Measurements from ENCODE around the gene ST6GALNAC2. TPM values are rescaled to one million over a fixed set of nuclear protein-coding genes. Genes with fewer than 3 reads are reported as not detected.

ST6GALNAC2 gene
- total and polyA plus RNA-seq, 2 donors from 2014 or later, result 6.5 to 28.6 TPM

DNA sequence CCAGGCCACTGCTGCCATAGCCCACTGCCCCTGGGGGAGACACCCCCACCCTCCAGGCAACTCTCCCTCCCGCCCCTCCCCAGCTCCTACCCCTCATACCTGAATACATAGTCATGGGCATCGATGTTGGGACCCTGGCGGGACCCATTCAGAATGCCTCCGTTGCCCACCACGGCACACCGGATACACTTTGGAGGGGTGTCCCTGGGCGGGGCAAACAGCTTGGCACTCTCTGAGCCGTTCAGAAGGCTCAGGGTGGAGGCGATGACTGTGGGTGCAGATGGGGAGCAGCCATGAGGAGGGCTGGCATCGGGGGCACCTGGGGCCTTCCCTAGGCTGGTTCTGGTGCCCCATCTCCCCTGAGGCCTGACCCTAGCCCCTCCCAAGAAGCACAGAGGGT, 12.6 kb downstream of the ST6GALNAC2 start:
- DNase-seq (peak in 1 of 5 donors; percentile 54), FAIRE-seq (no peak)
- H3K27ac ChIP-seq (ENCODE audit: low read depth in 2 of 2, low read length in 2 of 2), result no peak overlapping the region
- no peak overlapping the region for H3K9ac ChIP-seq (ENCODE audit: low read length in 3 of 3)
- TF ChIP-seq, protein P1, sequence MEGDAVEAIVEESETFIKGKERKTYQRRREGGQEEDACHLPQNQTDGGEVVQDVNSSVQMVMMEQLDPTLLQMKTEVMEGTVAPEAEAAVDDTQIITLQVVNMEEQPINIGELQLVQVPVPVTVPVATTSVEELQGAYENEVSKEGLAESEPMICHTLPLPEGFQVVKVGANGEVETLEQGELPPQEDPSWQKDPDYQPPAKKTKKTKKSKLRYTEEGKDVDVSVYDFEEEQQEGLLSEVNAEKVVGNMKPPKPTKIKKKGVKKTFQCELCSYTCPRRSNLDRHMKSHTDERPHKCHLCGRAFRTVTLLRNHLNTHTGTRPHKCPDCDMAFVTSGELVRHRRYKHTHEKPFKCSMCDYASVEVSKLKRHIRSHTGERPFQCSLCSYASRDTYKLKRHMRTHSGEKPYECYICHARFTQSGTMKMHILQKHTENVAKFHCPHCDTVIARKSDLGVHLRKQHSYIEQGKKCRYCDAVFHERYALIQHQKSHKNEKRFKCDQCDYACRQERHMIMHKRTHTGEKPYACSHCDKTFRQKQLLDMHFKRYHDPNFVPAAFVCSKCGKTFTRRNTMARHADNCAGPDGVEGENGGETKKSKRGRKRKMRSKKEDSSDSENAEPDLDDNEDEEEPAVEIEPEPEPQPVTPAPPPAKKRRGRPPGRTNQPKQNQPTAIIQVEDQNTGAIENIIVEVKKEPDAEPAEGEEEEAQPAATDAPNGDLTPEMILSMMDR (IDR thresholded peaks at IDR 0.05; ENCODE audit: borderline replicate concordance, extremely low read depth, insufficient read depth), result no peak
- no peaks in the 10 kb centered on the region for H3K9me3 ChIP-seq (ENCODE audit: control insufficient read depth in 2 of 3, insufficient read depth in 1 of 3, low read length in 3 of 3)
- peaks cover 0 to 6% (median 1%) of the 10 kb centered on the region in 3 donors for H3K4me1 ChIP-seq (ENCODE audit: control insufficient read depth in 2 of 3, insufficient read depth in 2 of 3, low read depth in 1 of 3, low read length in 3 of 3)
- H3K27me3 ChIP-seq (ENCODE audit: control insufficient read depth, insufficient read depth, low read length), result no peaks in the 10 kb centered on the region
- no peak overlapping the region for H3K4me3 ChIP-seq (ENCODE audit: low read length in 3 of 3)
- H3K36me3 ChIP-seq (ENCODE audit: control insufficient read depth in 2 of 3, insufficient read depth in 3 of 3, low read length in 3 of 3), result no peaks in the 10 kb centered on the region
- intact Hi-C loops (cut with DNase I), result no loop called here

DNA sequence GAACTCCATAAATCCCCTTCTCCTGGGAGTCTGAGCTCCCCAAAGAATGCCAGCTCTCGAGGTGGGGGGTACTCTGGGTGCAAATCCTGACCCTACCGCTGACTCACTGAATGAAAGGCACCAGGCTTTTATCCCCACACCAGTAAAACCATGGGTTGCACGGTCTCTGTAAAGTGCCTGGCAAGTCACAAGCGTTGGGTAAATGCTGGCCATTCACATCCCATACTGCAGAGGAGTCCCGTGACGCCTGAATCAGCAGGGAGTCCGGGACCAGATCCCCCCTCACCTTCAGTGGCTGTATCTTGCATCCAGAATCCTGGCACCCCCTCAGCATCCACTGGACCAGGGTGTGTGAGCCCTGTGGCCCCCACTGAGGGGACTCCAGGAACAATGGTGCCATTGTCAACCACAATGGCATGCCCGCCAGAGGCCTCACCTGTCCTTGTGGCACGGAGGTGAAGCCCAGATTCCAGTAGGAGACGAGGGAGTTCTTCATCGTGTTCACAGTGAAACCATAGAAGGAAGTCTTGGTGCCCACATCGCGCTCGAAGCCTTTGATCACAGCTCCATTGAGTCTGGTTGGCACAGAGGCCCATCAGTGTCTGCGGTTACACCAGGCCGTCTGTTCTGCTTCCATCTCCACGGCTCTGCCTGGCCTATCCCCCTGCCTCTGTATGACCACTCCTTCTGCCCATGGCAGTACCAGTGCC, 13.3 kb downstream of the ST6GALNAC2 start:
- FAIRE-seq, result no peak

DNA sequence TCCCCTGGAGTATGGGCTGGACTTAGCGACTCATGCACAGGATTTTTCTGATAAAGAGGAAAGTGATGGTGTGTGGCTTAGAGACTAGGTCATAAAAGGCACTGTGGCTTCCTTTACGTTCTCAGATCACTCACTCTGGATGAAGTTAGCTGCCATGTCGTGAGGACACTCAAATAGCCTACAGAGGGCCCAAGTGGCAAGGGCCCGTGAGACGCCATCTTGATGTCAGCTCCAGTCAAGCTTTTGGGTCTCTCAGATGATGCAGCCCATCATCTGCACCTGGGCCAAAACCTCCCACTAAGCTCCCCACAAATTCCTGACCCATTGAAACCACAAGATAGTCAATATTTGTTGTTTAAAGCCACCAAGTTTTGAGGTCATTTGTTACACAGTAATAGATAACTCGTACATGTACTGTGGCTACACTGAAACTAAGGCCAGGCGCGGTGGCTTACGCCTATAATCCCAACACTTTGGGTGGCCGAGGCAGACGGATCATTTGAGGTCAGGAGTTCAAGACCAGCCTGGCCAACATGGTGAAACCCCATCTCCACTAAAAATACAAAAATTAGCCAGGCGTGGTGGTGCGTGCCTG, 14.7 kb downstream of the ST6GALNAC2 start:
- Histone ChIP-seq H3K27me3 (ENCODE audit: control insufficient read depth, insufficient read depth, low read length) (no peaks in the 10 kb centered on the region), H3K4me1 (ENCODE audit: control insufficient read depth in 2 of 3, insufficient read depth in 2 of 3, low read depth in 1 of 3, low read length in 3 of 3) (peaks cover 0 to 25% (median 18%) of the 10 kb centered on the region in 3 donors), H3K36me3 (ENCODE audit: control insufficient read depth in 2 of 3, insufficient read depth in 3 of 3, low read length in 3 of 3) (no peaks in the 10 kb centered on the region), H3K9me3 (ENCODE audit: control insufficient read depth in 2 of 3, insufficient read depth in 1 of 3, low read length in 3 of 3) (no peaks in the 10 kb centered on the region), H3K27ac (ENCODE audit: low read depth in 2 of 2, low read length in 2 of 2) (no peak overlapping the region), H3K4me3 (ENCODE audit: low read length in 3 of 3) (no peak overlapping the region), H3K9ac (ENCODE audit: low read length in 3 of 3) (no peak overlapping the region)
- DNase-seq, result peak in 1 of 5 donors; percentile 29
- TF ChIP-seq, protein P1 (IDR thresholded peaks at IDR 0.05; ENCODE audit: borderline replicate concordance, extremely low read depth, insufficient read depth), result no peak
- intact Hi-C loops (cut with DNase I), result no loop called here
- FAIRE-seq, result no peak

More for the DNA sequence above, 13.3 kb downstream of the ST6GALNAC2 start:
- H3K9ac ChIP-seq (ENCODE audit: low read length in 3 of 3), result no peak overlapping the region
- no peaks in the 10 kb centered on the region for H3K27me3 ChIP-seq (ENCODE audit: control insufficient read depth, insufficient read depth, low read length)
- peak in 1 of 5 donors; percentile 39 for DNase-seq
- intact Hi-C loops (cut with DNase I), result no loop called here
- no peaks in the 10 kb centered on the region for H3K36me3 ChIP-seq (ENCODE audit: control insufficient read depth in 2 of 3, insufficient read depth in 3 of 3, low read length in 3 of 3)
- peaks cover 0 to 12% (median 7%) of the 10 kb centered on the region in 3 donors for H3K4me1 ChIP-seq (ENCODE audit: control insufficient read depth in 2 of 3, insufficient read depth in 2 of 3, low read depth in 1 of 3, low read length in 3 of 3)
- H3K4me3 ChIP-seq (ENCODE audit: low read length in 3 of 3), result no peak overlapping the region
- H3K9me3 ChIP-seq (ENCODE audit: control insufficient read depth in 2 of 3, insufficient read depth in 1 of 3, low read length in 3 of 3), result no peaks in the 10 kb centered on the region
- TF ChIP-seq, protein P1 (IDR thresholded peaks at IDR 0.05; ENCODE audit: borderline replicate concordance, extremely low read depth, insufficient read depth), result no peak
- no peak overlapping the region for H3K27ac ChIP-seq (ENCODE audit: low read depth in 2 of 2, low read length in 2 of 2)

All from kidney (tissue), 14 donors.